Mesenchymal stem cell (in vitro differentiated cells and primary cell): ENCODE data around the gene RAB8B.
A peak's percentile ranks its signal among the peaks of the same experiment; 100 is the strongest.

Experiments
- DNase-seq: peaks from one replicate; pipeline ENCODE4 v3.0.0-alpha.2; 2013
- H2AFZ ChIP-seq: one replicate; pipeline ENCODE4 v1.6.1; 2013; ENCODE audit warnings: low read depth, mild to moderate bottlenecking, control low read depth, inconsistent platforms, low read length, moderate library complexity
- H2AK5ac ChIP-seq: 2 replicates; pipeline ENCODE4 v1.6.1; 2013; ENCODE audit warnings: low read length, moderate library complexity, mild to moderate bottlenecking, inconsistent platforms; ENCODE audit not compliant: severe bottlenecking
- H2BK120ac ChIP-seq: one replicate; pipeline ENCODE4 v1.6.1; 2013; ENCODE audit warnings: low read depth, mild to moderate bottlenecking, inconsistent platforms, low read length, moderate library complexity
- H2BK12ac ChIP-seq, 2 experiments: one replicate each; pipeline ENCODE4 v1.6.1; 2013; ENCODE audit warnings: inconsistent platforms in 2 of 2, low read length in 2 of 2, mild to moderate bottlenecking in 2 of 2, moderate library complexity in 2 of 2, control low read depth in 1 of 2
- H2BK15ac ChIP-seq: one replicate; pipeline ENCODE4 v1.6.1; 2013; ENCODE audit warnings: mild to moderate bottlenecking, low read depth, inconsistent platforms; ENCODE audit not compliant: poor library complexity, severe bottlenecking
- H2BK5ac ChIP-seq: 2 replicates; pipeline ENCODE4 v1.6.1; 2013; ENCODE audit warnings: low read depth, mild to moderate bottlenecking, low read length, control low read depth, inconsistent platforms; ENCODE audit not compliant: poor library complexity, severe bottlenecking
- H3K14ac ChIP-seq, 2 experiments: one replicate each; pipeline ENCODE4 v1.6.1; 2013; ENCODE audit warnings: inconsistent platforms in 2 of 2, low read length in 2 of 2, control low read depth in 1 of 2, mild to moderate bottlenecking in 1 of 2, moderate library complexity in 1 of 2
- H3K18ac ChIP-seq, 2 experiments: one replicate each; pipeline ENCODE4 v1.6.1; 2013; ENCODE audit warnings: inconsistent platforms in 2 of 2, low read length in 2 of 2, control low read depth in 1 of 2, low read depth in 1 of 2, mild to moderate bottlenecking in 1 of 2
- H3K23ac ChIP-seq, 2 experiments: one replicate each; pipeline ENCODE4 v1.6.1; 2013; ENCODE audit warnings: inconsistent platforms in 2 of 2, low read length in 2 of 2, mild to moderate bottlenecking in 2 of 2, moderate library complexity in 2 of 2, control low read depth in 1 of 2
- H3K27ac ChIP-seq: 2 replicates; pipeline ENCODE4 v1.5.1; 2013; ENCODE audit warnings: mild to moderate bottlenecking, moderate library complexity, low read length, control low read depth, inconsistent platforms; ENCODE audit not compliant: poor library complexity, severe bottlenecking
- H3K27me3 ChIP-seq, 2 experiments: 2 replicates each; pipeline versions ENCODE4 v1.6.1 to v1.7.0; 2013; ENCODE audit warnings: low read length in 2 of 2, mild to moderate bottlenecking in 2 of 2, moderate library complexity in 2 of 2, control low read depth in 1 of 2, inconsistent platforms in 1 of 2; ENCODE audit not compliant: control insufficient read depth in 1 of 2, insufficient read depth in 1 of 2
- H3K36me3 ChIP-seq, 2 experiments: 2 replicates each; pipeline versions ENCODE4 v1.6.1 to v1.7.0; 2013; ENCODE audit warnings: low read length in 2 of 2, control low read depth in 1 of 2, inconsistent platforms in 1 of 2, low read depth in 1 of 2, mild to moderate bottlenecking in 1 of 2; ENCODE audit not compliant: insufficient read depth in 2 of 2, control insufficient read depth in 1 of 2
- H3K4ac ChIP-seq, 2 experiments: one replicate each; pipeline ENCODE4 v1.6.1; 2013; ENCODE audit warnings: inconsistent platforms in 2 of 2, low read length in 2 of 2, mild to moderate bottlenecking in 2 of 2, moderate library complexity in 2 of 2, control low read depth in 1 of 2, low read depth in 1 of 2
- H3K4me1 ChIP-seq: 2 replicates; pipeline ENCODE4 v1.6.1; 2013; ENCODE audit warnings: low read depth, low read length, control low read depth; ENCODE audit not compliant: control insufficient read depth, insufficient read depth
- H3K4me2 ChIP-seq: 2 replicates; pipeline ENCODE4 v1.6.1; 2013; ENCODE audit warnings: low read length, mild to moderate bottlenecking, inconsistent platforms; ENCODE audit not compliant: poor library complexity, severe bottlenecking
- H3K4me3 ChIP-seq, 2 experiments: 2 replicates each; pipeline versions ENCODE4 v1.5.1 to v1.7.0; 2013; ENCODE audit warnings: low read length in 2 of 2, mild to moderate bottlenecking in 2 of 2, control low read depth in 1 of 2, low read depth in 1 of 2; ENCODE audit not compliant: insufficient read depth in 1 of 2
- H3K79me1 ChIP-seq: replicated peaks from 2 replicates; pipeline ENCODE4 v1.6.1; 2013; ENCODE audit warnings: mild to moderate bottlenecking, control low read depth, low read length, inconsistent platforms; ENCODE audit not compliant: poor library complexity, severe bottlenecking
- H3K9ac ChIP-seq: 2 replicates; pipeline ENCODE4 v1.7.0; 2013; ENCODE audit warnings: mild to moderate bottlenecking, low read length, moderate library complexity
- H3K9me3 ChIP-seq: 2 replicates; pipeline ENCODE4 v1.7.0; 2013; ENCODE audit warnings: mild to moderate bottlenecking, low read length; ENCODE audit not compliant: control insufficient read depth
- H4K8ac ChIP-seq: one replicate; pipeline ENCODE4 v1.6.1; 2013; ENCODE audit warnings: inconsistent platforms, mild to moderate bottlenecking, low read length, moderate library complexity
- H4K91ac ChIP-seq: one replicate; pipeline ENCODE4 v1.6.1; 2013; ENCODE audit warnings: mild to moderate bottlenecking, low read length, inconsistent platforms
- WGBS: methylation state at CpG from one replicate; pipeline ENCODE4 v1.1.7; 2013; ENCODE audit warnings: mixed read lengths; 5-methylcytosine and 5-hydroxymethylcytosine counted together

Gene RAB8B

DNA sequence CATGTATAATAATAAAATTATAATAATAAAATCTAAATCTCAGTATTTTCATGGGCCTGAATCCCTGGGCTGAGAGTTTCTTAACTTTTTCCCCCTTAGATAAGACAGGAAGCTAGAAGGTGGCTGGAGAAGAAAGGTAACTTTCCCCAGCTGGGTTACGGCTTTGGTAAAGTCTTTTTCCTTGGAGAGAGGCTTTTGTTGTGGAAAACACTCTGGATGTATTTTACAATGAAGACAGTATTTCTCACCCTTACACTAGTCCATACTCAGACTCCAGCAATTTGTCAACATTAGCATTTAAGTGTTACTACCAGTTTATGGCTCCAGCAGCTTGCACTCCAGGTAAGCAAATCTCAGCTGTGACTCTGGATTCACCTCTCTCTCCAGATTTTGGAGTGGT is 122.9 kb downstream of the RAB8B start:
- no peak for DNase-seq
- peaks cover 3 to 19% of the 10 kb centered on the region in 2 experiments for H3K36me3 ChIP-seq
- peaks cover 2% of the 10 kb centered on the region for H3K79me1 ChIP-seq
- H3K4me2 ChIP-seq: no peak overlapping the region
- WGBS: no CpG with 5 or more reads among the region's 1 CpG
- H3K9ac ChIP-seq: no peak overlapping the region
- H4K8ac ChIP-seq: no peak overlapping the region
- no peaks in the 10 kb centered on the region for H3K9me3 ChIP-seq
- H3K27ac ChIP-seq: no peak overlapping the region
- H3K23ac ChIP-seq: no peak overlapping the region
- no peak overlapping the region for H2BK120ac ChIP-seq
- no peak overlapping the region for H2AFZ ChIP-seq
- no peak overlapping the region for H4K91ac ChIP-seq
- no peak overlapping the region for H2BK12ac ChIP-seq
- H2BK15ac ChIP-seq: no peak overlapping the region
- H3K27me3 ChIP-seq: no peaks in the 10 kb centered on the region
- no peak overlapping the region for H2AK5ac ChIP-seq
- H3K4ac ChIP-seq: no peak overlapping the region
- no peak overlapping the region for H2BK5ac ChIP-seq
- H3K4me1 ChIP-seq: peaks cover 2% of the 10 kb centered on the region
- H3K18ac ChIP-seq: no peak overlapping the region
- no peak overlapping the region for H3K4me3 ChIP-seq
- no peak overlapping the region for H3K14ac ChIP-seq

- Histone ChIP-seq H3K36me3 (peaks cover 0 to 5% of the 10 kb centered on the region in 2 experiments), H2BK120ac (no peak overlapping the region), H3K23ac (no peak overlapping the region), H2BK12ac (no peak overlapping the region), H3K27me3 (no peaks in the 10 kb centered on the region), H3K4me2 (no peak overlapping the region), H2AK5ac (no peak overlapping the region), H3K14ac (no peak overlapping the region), H3K79me1 (no peaks in the 10 kb centered on the region), H3K27ac (no peak overlapping the region), H3K4me1 (no peaks in the 10 kb centered on the region), H3K9ac (no peak overlapping the region), H4K8ac (no peak overlapping the region), H3K4me3 (no peak overlapping the region), H4K91ac (no peak overlapping the region), H2BK5ac (no peak overlapping the region), H3K9me3 (no peaks in the 10 kb centered on the region), H3K4ac (no peak overlapping the region), H2AFZ (no peak overlapping the region), H3K18ac (peak overlapping the region in 1 of 2 experiments; percentile 2), H2BK15ac (no peak overlapping the region)
- DNase-seq: no peak
- WGBS: 93% methylated on average over 4 of the region's 4 CpGs
These were observed 124.4 kb downstream of the RAB8B start for GRCh38 chr15:63313825-63314224.

- Histone ChIP-seq H3K4me2 (no peak overlapping the region), H3K27ac (no peak overlapping the region), H4K8ac (no peak overlapping the region), H2AK5ac (no peak overlapping the region), H2BK12ac (no peak overlapping the region), H2AFZ (no peak overlapping the region), H3K4ac (no peak overlapping the region), H3K4me1 (no peaks in the 10 kb centered on the region), H3K18ac (no peak overlapping the region), H2BK15ac (no peak overlapping the region), H3K4me3 (no peak overlapping the region), H4K91ac (no peak overlapping the region), H3K14ac (no peak overlapping the region), H2BK120ac (no peak overlapping the region), H2BK5ac (no peak overlapping the region), H3K79me1 (no peaks in the 10 kb centered on the region), H3K9me3 (no peaks in the 10 kb centered on the region), H3K36me3 (peaks cover 0 to 3% of the 10 kb centered on the region in 2 experiments), H3K9ac (no peak overlapping the region), H3K23ac (no peak overlapping the region), H3K27me3 (no peaks in the 10 kb centered on the region)
- WGBS: 74% methylated on average over 2 of the region's 2 CpGs
- no peak for DNase-seq
These were observed 125.0 kb downstream of the RAB8B start for GRCh38 chr15:63314409-63314808.
